ENCODE results near the gene TSPAN5.

DNA sequence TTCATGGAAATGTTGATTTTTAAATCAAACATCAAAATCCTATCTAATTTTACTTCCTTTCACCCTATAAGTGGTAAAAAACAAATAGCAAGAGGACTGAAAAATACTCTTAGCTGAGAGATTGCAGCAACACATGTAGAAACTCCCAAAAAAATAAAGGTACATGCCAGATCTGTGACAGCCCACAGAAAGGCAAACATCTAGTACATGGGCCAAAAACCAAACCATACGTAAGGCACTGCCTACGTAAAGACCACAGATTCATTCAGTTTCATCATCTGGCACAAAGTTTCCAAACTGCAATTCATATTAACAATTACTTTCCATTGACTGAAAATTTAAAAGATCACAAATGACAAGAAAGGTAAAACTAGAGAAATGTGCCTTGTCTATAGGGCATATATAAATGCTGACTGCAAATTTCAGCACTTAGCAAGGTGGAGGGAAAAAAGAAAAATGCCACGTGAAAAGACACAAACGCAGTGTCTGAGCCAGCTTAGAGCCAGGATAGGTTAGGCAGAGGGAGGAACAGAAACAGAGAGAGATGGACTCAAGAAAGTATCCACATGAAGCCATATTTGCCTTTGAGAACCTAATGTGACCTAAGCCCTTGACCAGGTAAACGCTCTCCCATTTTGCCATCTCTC is 88.1 kb downstream of the TSPAN5 start:
- TF ChIP-seq POLR2A (IDR thresholded peaks at IDR 0.05) (no peak), POLR2AphosphoS5 (IDR thresholded peaks at IDR 0.05) (no peak), EP300 (IDR thresholded peaks at IDR 0.05) (no peak)
- TF ChIP-seq, protein P1, sequence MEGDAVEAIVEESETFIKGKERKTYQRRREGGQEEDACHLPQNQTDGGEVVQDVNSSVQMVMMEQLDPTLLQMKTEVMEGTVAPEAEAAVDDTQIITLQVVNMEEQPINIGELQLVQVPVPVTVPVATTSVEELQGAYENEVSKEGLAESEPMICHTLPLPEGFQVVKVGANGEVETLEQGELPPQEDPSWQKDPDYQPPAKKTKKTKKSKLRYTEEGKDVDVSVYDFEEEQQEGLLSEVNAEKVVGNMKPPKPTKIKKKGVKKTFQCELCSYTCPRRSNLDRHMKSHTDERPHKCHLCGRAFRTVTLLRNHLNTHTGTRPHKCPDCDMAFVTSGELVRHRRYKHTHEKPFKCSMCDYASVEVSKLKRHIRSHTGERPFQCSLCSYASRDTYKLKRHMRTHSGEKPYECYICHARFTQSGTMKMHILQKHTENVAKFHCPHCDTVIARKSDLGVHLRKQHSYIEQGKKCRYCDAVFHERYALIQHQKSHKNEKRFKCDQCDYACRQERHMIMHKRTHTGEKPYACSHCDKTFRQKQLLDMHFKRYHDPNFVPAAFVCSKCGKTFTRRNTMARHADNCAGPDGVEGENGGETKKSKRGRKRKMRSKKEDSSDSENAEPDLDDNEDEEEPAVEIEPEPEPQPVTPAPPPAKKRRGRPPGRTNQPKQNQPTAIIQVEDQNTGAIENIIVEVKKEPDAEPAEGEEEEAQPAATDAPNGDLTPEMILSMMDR (IDR thresholded peaks at IDR 0.05): no peak

Data from stomach (tissue), 4 donors.